Kidney (tissue), 14 donors: ENCODE measurements around the gene DCAF5. TPM values are rescaled to one million over a fixed set of nuclear protein-coding genes. Genes with fewer than 3 reads are reported as not detected.

Experiments used
- DNase-seq, 5 donors: peaks; one replicate each; pipeline ENCODE4 v3.0.0-alpha.2; 2013 to 2020
- FAIRE-seq: peaks from 2 replicates; lab custom pipeline; 2012; peaks lifted over from hg19 to GRCh38; lab: Jason Lieb, UNC
- H3K27ac ChIP-seq, 2 donors: one replicate each; pipeline ENCODE4 v1.7.0; 2013; ENCODE audit warnings: low read depth in 2 of 2, low read length in 2 of 2, inconsistent platforms in 1 of 2
- H3K27me3 ChIP-seq: one replicate; pipeline ENCODE4 v1.7.1; 2013; ENCODE audit warnings: low read length, inconsistent platforms; ENCODE audit not compliant: control insufficient read depth, insufficient read depth
- H3K36me3 ChIP-seq, 3 donors: one replicate each; pipeline versions ENCODE4 v1.7.0 to v1.7.1; 2013; ENCODE audit warnings: low read length in 3 of 3, control low read depth in 1 of 3, inconsistent platforms in 1 of 3; ENCODE audit not compliant: insufficient read depth in 3 of 3, control insufficient read depth in 2 of 3
- H3K4me1 ChIP-seq, 3 donors: one replicate each; pipeline versions ENCODE4 v1.7.0 to v1.7.1; 2013; ENCODE audit warnings: low read length in 3 of 3, inconsistent platforms in 1 of 3, low read depth in 1 of 3; ENCODE audit not compliant: control insufficient read depth in 2 of 3, insufficient read depth in 2 of 3
- H3K4me3 ChIP-seq, 3 donors: one replicate each; pipeline versions ENCODE4 v1.7.0 to v1.8.1; 2013; ENCODE audit warnings: low read length in 3 of 3, control low read depth in 1 of 3, inconsistent platforms in 1 of 3
- H3K9ac ChIP-seq, 3 donors: one replicate each; pipeline versions ENCODE4 v1.7.0 to v1.7.1; 2013; ENCODE audit warnings: low read length in 3 of 3, control low read depth in 1 of 3, inconsistent platforms in 1 of 3
- H3K9me3 ChIP-seq, 3 donors: one replicate each; pipeline versions ENCODE4 v1.7.0 to v1.7.1; 2013; ENCODE audit warnings: low read length in 3 of 3, control low read depth in 1 of 3, inconsistent platforms in 1 of 3; ENCODE audit not compliant: control insufficient read depth in 2 of 3, insufficient read depth in 1 of 3
- intact Hi-C: fragments of 100-400 bp; cut with DNase I; formaldehyde crosslinking; loops from one replicate; pipeline ENCODE4 v1.11.1; 2022
- polyA plus RNA-seq: library from polyadenylated mRNA; stranded (reverse); fragments of 350-450 nt; fragmentation: Illumina TruSeq; extraction: RNeasy Lipid Tissue Mini Kit (QIAGEN cat#74804); gene quantifications from one replicate; pipeline ENCODE4 v1.2.3, GENCODE V29; 2014; ENCODE audit warnings: low read depth, low replicate concordance; ENCODE audit not compliant: insufficient read depth
- total RNA-seq: library from RNA; stranded (reverse); fragmentation: NEBNext Ultra II Directional; extraction: Animal tissue kit (Norgen Biotek cat#: 25700); gene quantifications from one replicate; pipeline ENCODE4 v1.2.1, GENCODE V29; 2021
- TF ChIP-seq, protein P1 (sequence below): IDR thresholded peaks from 3 replicates; pipeline ENCODE4 v1.5.1; 2012; ENCODE audit warnings: mild to moderate bottlenecking, moderate library complexity, borderline replicate concordance; ENCODE audit not compliant: insufficient read depth; ENCODE audit errors: extremely low read depth
- donor health status: control.
- donor health status: control.
- donor health status: control.
- donor health status: control.
- donor health status: control.
- donor health status: DM: yes; HTN: yes; CAD: no.
- donor health status: Normal renal cell carcinoma (clear cell type).

DCAF5 gene
- total and polyA plus RNA-seq, 2 donors from 2014 or later: 17.3 to 51.0 TPM

DNA sequence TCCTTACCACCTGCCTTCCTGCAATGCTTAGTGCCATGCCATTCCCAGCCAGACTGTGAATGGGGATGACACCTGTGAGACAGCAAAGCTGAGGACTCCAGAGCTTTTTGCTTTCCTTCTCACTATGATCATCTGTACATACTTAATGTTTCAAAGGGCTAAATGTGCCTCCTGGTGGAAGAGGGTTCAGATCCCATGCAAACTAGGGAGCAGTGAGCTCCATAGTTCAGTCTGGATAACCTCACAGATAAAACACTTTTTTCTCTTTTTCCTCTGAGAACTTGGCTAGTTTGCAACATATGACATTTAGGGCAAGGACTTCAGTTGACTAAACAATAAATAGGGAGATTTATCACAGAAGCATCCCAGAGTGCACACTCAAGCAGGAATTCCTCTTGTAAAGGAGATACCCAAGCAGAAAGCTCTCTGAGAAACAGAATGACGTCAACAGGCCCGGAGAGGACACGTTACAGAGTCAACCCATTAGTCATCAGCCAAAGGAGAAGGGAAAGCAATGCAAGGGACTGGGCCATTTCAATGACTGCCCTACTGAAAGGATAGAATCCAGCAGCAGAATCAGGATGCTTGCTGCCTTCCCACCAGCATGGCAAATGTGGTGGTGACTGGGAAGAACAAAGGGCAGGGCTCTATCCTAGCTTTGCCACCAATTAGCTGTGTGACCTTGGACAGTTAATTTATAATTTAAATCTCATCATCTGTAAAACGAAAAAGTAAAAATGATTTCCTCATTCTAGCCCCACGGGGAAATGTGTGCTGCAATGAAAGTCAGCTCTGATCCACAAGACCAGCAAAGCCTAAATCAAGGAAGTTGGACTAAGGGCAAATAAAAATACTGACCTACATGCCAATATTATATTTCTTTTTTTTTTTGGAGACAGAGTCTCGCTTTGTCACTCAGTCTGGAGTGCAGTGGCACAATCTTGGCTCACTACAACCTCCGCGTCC, 93.0 kb downstream of the DCAF5 start:
- H3K9ac ChIP-seq: no peak overlapping the region
- H3K27ac ChIP-seq: peak overlapping the region; percentile 41 to 69
- TF ChIP-seq, protein P1, sequence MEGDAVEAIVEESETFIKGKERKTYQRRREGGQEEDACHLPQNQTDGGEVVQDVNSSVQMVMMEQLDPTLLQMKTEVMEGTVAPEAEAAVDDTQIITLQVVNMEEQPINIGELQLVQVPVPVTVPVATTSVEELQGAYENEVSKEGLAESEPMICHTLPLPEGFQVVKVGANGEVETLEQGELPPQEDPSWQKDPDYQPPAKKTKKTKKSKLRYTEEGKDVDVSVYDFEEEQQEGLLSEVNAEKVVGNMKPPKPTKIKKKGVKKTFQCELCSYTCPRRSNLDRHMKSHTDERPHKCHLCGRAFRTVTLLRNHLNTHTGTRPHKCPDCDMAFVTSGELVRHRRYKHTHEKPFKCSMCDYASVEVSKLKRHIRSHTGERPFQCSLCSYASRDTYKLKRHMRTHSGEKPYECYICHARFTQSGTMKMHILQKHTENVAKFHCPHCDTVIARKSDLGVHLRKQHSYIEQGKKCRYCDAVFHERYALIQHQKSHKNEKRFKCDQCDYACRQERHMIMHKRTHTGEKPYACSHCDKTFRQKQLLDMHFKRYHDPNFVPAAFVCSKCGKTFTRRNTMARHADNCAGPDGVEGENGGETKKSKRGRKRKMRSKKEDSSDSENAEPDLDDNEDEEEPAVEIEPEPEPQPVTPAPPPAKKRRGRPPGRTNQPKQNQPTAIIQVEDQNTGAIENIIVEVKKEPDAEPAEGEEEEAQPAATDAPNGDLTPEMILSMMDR: no peak
- intact Hi-C loops: no loop called here
- H3K4me3 ChIP-seq: no peak overlapping the region
- DNase-seq (no peak), FAIRE-seq (no peak)
- peaks cover 2 to 40% (median 32%) of the 10 kb centered on the region in 3 donors for H3K36me3 ChIP-seq
- peaks cover 0 to 4% (median 0%) of the 10 kb centered on the region in 3 donors for H3K4me1 ChIP-seq
- no peaks in the 10 kb centered on the region for H3K27me3 ChIP-seq
- no peaks in the 10 kb centered on the region for H3K9me3 ChIP-seq

DNA sequence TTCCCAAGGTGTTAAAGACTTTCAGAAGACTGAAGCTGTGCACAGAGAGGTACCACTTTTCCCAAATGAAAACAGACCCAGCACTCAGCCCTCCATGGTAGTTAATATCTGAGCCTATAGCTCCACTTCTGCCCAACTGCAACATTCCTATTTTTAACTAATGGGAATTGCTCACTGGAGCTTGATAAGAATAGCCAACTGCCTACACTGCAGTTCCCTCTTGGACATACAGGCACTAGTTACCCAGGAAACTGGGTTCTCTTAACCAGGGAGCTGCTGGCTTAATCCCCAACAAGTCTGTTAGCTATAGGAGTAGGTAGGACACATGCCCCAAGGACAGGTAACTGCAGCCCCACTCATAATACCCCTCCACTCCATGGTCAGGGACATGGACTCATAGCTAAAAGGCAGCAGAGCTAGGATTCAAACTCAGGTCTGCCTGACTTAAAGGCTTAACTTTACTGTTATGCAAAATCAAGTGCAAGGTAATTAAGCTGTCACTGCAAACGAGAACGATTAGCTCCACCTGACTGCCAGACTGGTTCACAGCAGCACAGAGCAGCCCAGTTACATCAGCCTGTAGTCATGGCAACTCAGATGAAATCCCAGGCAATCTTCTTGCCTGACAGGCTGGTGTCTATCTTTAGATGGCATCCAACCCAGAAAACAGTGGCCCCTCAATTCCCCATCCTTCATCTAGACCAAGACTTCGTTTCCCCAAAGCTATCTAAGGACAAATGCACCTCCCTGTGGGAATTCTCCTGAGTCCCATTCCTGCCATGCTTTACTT, 96.7 kb downstream of the DCAF5 start:
- TF ChIP-seq, protein P1: no peak

DNA sequence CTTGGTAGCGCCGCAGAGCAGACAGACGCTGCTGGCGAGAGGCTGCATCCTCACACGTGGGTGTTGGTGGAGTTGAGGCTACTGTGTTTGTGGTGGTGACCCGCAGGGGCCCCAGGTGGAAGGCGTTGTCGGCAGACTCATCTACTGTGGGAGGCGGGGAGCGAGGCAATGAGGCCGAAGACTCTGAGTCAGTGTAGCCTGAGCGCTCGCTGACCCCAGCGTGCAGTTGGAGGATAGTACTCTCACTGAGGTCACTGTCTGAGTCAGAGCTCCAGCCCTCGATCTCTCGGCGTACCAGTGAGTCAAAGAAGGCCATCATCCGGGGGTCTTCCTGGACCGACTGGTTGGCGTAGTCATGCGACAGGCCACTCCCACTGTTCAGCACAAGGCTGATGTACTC, 97.8 kb downstream of the DCAF5 start:
- H3K27ac ChIP-seq: no peak overlapping the region
- no peak for FAIRE-seq
- no peak overlapping the region for H3K4me3 ChIP-seq
- intact Hi-C loops: no loop called here
- no peak for DNase-seq
- H3K27me3 ChIP-seq: no peaks in the 10 kb centered on the region
- peaks cover 0 to 26% (median 12%) of the 10 kb centered on the region in 3 donors for H3K4me1 ChIP-seq
- TF ChIP-seq, protein P1: no peak
- no peaks in the 10 kb centered on the region for H3K9me3 ChIP-seq
- no peak overlapping the region for H3K9ac ChIP-seq
- peaks cover 0 to 35% (median 26%) of the 10 kb centered on the region in 3 donors for H3K36me3 ChIP-seq

More for the DNA sequence above, 96.7 kb downstream of the DCAF5 start:
- H3K4me1 ChIP-seq: peaks cover 0 to 16% (median 5%) of the 10 kb centered on the region in 3 donors
- no peaks in the 10 kb centered on the region for H3K27me3 ChIP-seq
- DNase-seq (peak in 3 of 5 donors; percentile 47 to 71 (median 60)), FAIRE-seq (no peak)
- H3K4me3 ChIP-seq: no peak overlapping the region
- H3K9me3 ChIP-seq: no peaks in the 10 kb centered on the region
- intact Hi-C loops: no loop called here
- H3K9ac ChIP-seq: no peak overlapping the region
- no peak overlapping the region for H3K27ac ChIP-seq
- H3K36me3 ChIP-seq: peaks cover 0 to 42% (median 28%) of the 10 kb centered on the region in 3 donors
